ENCODE data around the gene MRPS33. TPM values are rescaled to one million over a fixed set of nuclear protein-coding genes. Genes with fewer than 3 reads are reported as not detected.
"Not testable (repeated sequence)": the region's sequence is repeated elsewhere in the genome, so short reads cannot be mapped to it uniquely, and the experiment has no call there.

MRPS33 gene
- total RNA-seq, 1 donor from 2014 or later: 33.2 TPM

DNA sequence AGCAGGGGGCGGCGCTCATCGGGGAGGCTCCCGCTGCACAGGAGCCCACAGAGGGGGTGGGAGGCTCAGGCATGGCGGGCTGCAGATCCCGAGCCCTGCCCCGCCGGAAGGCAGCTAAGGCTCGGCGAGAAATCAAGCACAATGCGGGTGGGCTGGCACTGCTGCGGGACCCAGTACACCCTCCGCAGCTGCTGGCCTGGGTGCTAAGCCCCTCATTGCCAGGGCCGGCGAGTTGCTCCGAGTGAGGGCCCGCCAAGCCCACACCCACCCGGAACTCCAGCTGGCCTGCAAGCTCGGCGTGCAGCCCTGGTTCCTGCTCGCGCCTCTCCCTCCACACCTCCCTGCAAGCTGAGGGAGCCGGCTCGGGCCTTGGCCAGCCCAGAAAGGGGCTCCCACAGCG, 57.8 kb downstream of the MRPS33 start:
- DNase-seq (ENCODE audit: low spot score); ATAC-seq: not testable (repeated sequence)

Other genes starting within 250 kb of the MRPS33 start
- 9.0 TPM for gene BRAF, start 90.0 kb downstream of the MRPS33 start, total RNA-seq
- gene TMEM178B, start 59.1 kb upstream of the MRPS33 start, total RNA-seq: not detected